Erythroblast (primary cell): ENCODE data around the gene IDI1.

Experiments
- GATA1 ChIP-seq: IDR thresholded peaks from 2 replicates; pipeline ENCODE4 v1.6.1; 2011; ENCODE audit warnings: low read depth, mild to moderate bottlenecking, control low read depth, low read length, moderate library complexity
- POLR2A ChIP-seq: IDR thresholded peaks from 2 replicates; pipeline ENCODE4 v1.6.1; 2011; ENCODE audit warnings: mild to moderate bottlenecking, low read length

DNA sequence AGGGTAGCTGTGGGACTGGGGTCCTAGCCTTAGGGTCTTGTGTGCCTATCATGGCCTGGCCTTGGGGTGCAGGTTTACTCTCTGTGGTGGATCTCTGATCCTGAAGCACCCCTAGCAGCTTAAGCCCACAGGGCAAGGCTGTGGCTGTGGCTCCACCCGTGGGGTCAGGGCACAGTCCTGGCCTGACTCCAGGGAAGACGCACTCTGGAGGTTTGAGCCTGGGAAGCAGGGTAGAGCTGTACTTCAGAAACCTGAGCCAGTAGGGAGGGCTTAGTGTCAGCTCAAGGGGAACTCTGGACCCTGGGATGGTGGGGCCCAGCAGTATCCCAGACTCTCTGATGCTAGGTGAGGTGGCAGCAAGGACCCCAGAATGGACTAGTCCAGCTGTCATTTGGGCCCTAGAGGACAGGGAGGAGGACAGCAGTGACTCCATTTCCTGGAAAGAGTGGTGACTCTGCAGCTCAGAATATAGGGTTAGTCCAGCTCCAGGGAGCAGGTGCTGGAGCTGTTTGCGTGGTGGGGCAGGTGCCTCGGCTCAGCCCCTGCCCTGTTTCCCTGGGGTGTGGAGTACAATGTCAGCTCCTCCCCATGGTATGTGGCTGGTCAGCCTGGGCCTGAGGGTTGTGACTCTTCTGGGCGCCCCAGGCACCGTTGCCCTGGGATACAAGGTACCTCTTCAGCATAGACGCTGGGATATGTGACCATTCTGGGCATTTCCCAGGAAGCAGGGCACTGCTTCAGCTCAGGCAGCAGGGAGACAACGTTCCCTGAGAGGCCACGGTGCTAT lies 44.8 kb downstream of the IDI1 start:
- TF ChIP-seq POLR2A (no peak), GATA1 (no peak)
